ENCODE results near the gene S1PR5. TPM values are rescaled to one million over a fixed set of nuclear protein-coding genes. Genes with fewer than 3 reads are reported as not detected.

S1PR5 gene
- total and polyA plus RNA-seq, 2 of the 8 experiments (the other 6 are each of a cell fraction or from before 2014, with no cell fraction given), result 2.4 to 8.6 TPM

- TF ChIP-seq, protein P1, sequence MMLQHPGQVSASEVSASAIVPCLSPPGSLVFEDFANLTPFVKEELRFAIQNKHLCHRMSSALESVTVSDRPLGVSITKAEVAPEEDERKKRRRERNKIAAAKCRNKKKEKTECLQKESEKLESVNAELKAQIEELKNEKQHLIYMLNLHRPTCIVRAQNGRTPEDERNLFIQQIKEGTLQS (IDR thresholded peaks at IDR 0.05; ENCODE audit: insufficient read depth, low read depth, low read length), result no peak
- TF ChIP-seq CTBP2 (IDR thresholded peaks at IDR 0.05; ENCODE audit: borderline replicate concordance, insufficient read depth, insufficient read length, low read length) (no peak), RFX5 (IDR thresholded peaks at IDR 0.05; ENCODE audit: borderline replicate concordance, low read depth, low read length) (no peak), BCL11A (IDR thresholded peaks at IDR 0.05; ENCODE audit: low read depth in 2 of 2, low read length in 2 of 2) (no peak), CHD2 (IDR thresholded peaks at IDR 0.05; ENCODE audit: low read length) (no peak), POLR2A (IDR thresholded peaks at IDR 0.05; ENCODE audit: control extremely low read depth in 1 of 2, low read depth in 2 of 2, low read length in 2 of 2) (peak; percentile 68 to 88), JUND (IDR thresholded peaks at IDR 0.05; ENCODE audit: low read length) (no peak), NANOG (IDR thresholded peaks at IDR 0.05; ENCODE audit: insufficient read depth, low read depth, low read length, poor library complexity, severe bottlenecking) (no peak), CBX5 (IDR thresholded peaks at IDR 0.05; ENCODE audit: low read depth, low read length) (no peak), SIN3A (conservative IDR thresholded peaks at IDR 0.05 in 1 of 2, IDR thresholded peaks at IDR 0.05 in 1 of 2; ENCODE audit: low read depth in 1 of 2, low read length in 2 of 2) (0 out of 4 replicates have a peak, but pooled peaks of 1 of the 2 experiments have one; percentile 51), BACH1 (IDR thresholded peaks at IDR 0.05; ENCODE audit: low read length) (no peak), BRCA1 (IDR thresholded peaks at IDR 0.05; ENCODE audit: low read depth, low read length) (no peak), PHF8 (conservative IDR thresholded peaks at IDR 0.05; ENCODE audit: low read depth, low read length) (peak; percentile 98), KDM5A (IDR thresholded peaks at IDR 0.05; ENCODE audit: low read length) (no peak), EZH2 (IDR thresholded peaks at IDR 0.05; ENCODE audit: low read depth, low read length, severe bottlenecking) (no peak), GTF2F1 (IDR thresholded peaks at IDR 0.05; ENCODE audit: borderline replicate concordance, low read depth, low read length) (no peak), SP2 (IDR thresholded peaks at IDR 0.05; ENCODE audit: low read length) (no peak), SP1 (IDR thresholded peaks at IDR 0.05; ENCODE audit: low read depth, low read length) (no peak), YY1 (IDR thresholded peaks at IDR 0.05; ENCODE audit: low read depth, low read length) (peak; percentile 90), KDM4A (IDR thresholded peaks at IDR 0.05; ENCODE audit: low read depth, low read length, severe bottlenecking) (peak; percentile 50), EGR1 (IDR thresholded peaks at IDR 0.05; ENCODE audit: borderline replicate concordance, low read depth, low read length) (no peak)
- TF ChIP-seq, protein P2, sequence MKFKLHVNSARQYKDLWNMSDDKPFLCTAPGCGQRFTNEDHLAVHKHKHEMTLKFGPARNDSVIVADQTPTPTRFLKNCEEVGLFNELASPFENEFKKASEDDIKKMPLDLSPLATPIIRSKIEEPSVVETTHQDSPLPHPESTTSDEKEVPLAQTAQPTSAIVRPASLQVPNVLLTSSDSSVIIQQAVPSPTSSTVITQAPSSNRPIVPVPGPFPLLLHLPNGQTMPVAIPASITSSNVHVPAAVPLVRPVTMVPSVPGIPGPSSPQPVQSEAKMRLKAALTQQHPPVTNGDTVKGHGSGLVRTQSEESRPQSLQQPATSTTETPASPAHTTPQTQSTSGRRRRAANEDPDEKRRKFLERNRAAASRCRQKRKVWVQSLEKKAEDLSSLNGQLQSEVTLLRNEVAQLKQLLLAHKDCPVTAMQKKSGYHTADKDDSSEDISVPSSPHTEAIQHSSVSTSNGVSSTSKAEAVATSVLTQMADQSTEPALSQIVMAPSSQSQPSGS (IDR thresholded peaks at IDR 0.05; ENCODE audit: low read length), result no peak
These were observed 26.4 kb upstream of the S1PR5 start, which contains the start of gene ATG4D (continued) for GRCh38 chr19:10543420-10544241.

Measured in H1 (cell line).